CD4-positive, alpha-beta T cell treated with Interleukin-10 for 1 hour (primary cell): Measurements from ENCODE around the gene RIMBP3B.
"Not testable (repeated sequence)": the region's sequence is repeated elsewhere in the genome, so short reads cannot be mapped to it uniquely, and the experiment has no call there.

Source experiments
- DNase-seq: peaks from one replicate; pipeline ENCODE4 v3.0.0-alpha.2; 2020

RIMBP3B gene, protein sequence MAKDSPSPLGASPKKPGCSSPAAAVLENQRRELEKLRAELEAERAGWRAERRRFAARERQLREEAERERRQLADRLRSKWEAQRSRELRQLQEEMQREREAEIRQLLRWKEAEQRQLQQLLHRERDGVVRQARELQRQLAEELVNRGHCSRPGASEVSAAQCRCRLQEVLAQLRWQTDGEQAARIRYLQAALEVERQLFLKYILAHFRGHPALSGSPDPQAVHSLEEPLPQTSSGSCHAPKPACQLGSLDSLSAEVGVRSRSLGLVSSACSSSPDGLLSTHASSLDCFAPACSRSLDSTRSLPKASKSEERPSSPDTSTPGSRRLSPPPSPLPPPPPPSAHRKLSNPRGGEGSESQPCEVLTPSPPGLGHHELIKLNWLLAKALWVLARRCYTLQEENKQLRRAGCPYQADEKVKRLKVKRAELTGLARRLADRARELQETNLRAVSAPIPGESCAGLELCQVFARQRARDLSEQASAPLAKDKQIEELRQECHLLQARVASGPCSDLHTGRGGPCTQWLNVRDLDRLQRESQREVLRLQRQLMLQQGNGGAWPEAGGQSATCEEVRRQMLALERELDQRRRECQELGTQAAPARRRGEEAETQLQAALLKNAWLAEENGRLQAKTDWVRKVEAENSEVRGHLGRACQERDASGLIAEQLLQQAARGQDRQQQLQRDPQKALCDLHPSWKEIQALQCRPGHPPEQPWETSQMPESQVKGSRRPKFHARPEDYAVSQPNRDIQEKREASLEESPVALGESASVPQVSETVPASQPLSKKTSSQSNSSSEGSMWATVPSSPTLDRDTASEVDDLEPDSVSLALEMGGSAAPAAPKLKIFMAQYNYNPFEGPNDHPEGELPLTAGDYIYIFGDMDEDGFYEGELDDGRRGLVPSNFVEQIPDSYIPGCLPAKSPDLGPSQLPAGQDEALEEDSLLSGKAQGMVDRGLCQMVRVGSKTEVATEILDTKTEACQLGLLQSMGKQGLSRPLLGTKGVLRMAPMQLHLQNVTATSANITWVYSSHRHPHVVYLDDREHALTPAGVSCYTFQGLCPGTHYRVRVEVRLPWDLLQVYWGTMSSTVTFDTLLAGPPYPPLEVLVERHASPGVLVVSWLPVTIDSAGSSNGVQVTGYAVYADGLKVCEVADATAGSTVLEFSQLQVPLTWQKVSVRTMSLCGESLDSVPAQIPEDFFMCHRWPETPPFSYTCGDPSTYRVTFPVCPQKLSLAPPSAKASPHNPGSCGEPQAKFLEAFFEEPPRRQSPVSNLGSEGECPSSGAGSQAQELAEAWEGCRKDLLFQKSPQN (N-terminal part only)

DNA sequence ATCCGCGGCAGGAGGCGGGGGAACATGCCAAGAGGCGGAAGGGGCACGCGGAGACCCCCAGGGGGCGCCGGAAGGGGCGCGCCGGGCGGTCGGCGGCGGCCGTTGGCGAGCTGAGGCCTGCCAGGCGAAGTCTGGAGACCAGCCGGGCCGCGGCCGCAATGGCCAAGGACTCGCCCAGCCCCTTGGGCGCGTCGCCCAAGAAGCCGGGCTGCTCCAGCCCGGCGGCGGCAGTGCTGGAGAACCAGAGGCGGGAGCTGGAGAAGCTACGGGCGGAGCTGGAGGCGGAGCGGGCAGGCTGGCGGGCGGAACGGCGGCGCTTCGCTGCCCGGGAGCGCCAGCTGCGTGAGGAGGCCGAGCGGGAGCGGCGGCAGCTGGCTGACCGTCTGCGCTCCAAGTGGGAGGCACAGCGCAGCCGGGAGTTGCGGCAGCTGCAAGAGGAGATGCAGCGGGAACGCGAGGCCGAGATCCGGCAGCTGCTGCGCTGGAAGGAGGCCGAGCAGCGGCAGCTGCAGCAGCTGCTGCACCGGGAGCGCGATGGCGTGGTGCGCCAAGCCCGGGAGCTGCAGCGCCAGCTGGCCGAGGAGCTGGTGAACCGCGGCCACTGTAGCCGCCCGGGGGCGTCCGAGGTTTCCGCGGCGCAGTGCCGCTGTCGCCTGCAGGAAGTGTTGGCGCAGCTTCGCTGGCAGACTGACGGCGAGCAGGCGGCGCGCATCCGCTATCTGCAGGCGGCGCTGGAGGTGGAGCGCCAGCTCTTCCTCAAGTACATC is at the start of gene RIMBP3B:
TSS of gene RIMBP3B (plus strand) at position 51 of the 767 bp plus-strand sequence. CDS start at position 159, 108 bp downstream.
- DNase-seq: not testable (repeated sequence)

GRCh38 chr22:21357527-21357926 is 26.0 kb upstream of the RIMBP3B start:
- DNase-seq: not testable (repeated sequence)

DNA sequence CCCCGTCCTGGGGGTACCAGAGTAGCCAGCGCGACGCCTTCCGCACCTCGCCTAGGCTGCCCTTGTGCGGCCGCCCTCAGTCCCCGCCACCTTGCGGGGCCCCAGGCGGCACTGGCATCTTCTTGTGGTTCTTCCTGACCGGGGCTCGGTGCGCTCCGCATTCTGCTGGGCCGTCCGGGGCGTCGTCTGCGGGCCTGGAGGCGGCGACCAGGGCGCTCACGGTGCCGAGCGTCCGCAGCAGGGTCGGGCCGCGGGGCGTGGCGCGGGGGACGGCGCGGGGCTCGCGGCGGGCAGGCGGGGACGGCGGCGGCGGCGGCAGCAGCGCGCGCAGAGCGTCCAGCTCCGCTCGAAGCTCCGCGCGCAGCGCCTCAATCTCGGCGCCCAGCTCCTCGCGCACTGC is 23.0 kb upstream of the RIMBP3B start:
- DNase-seq: not testable (repeated sequence)

DNA sequence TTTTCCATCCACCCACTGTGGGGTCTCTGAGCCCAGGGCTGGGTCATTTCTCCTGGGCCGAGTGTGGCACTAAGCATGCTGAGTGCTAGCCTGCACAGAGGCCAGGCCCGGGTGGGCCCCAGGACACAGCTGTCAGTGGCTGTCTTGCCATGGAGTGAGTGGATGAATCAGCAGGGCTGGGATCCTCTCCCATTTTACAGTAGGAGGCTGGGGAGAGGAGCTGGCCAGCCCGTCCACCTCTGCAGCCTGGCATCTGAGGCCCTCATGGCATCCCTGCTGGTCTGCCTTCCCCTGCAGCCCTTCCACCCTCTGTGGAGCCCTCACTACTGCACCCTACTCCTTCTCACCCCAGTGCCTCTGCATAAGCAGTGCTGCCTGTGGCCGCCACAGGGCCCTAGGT is 21.1 kb upstream of the RIMBP3B start:
- DNase-seq: not testable (repeated sequence)

DNA sequence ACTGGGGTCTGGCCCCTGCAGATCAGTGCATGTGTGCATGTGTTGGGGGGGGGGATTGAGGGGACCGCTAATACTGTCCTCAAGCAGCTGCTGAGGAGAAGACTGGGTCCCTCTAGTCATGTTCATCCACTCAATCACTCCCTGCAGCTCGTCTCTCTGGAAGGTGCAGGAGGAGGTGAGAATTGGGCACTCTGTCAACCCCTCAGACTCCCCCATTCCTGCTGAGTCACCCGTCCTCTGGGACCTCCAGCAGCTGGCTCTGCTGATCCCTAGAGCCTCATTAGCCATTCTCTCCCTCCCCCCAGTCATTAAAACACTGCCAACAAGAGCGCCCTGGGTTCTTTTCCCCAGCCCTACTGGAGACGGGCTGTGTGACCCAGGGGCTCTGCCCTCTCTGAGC is 20.5 kb upstream of the RIMBP3B start:
- DNase-seq: not testable (repeated sequence)

GRCh38 chr22:21363803-21364202 is 19.7 kb upstream of the RIMBP3B start:
- not testable (repeated sequence) for DNase-seq

DNA sequence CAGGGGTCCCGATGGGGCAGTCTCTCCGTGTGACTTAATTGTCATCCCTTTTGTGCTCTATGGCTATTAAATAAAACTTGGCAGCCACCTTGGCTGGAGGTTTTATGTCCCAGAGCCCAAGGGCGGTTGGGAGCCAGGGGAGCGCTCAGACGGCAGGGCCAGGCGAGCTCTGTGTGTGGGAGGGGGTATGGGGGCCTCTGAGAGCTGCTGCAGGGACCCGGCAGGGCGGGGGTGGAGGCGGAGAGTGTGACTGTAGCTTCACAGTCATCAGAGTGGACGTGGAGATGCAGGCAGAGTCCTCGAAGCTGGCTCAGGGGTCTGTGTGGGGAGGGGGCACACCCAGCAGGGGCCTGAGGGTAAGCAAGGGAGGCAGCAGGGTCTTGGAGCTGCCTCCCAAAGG is 19.2 kb upstream of the RIMBP3B start:
- DNase-seq: not testable (repeated sequence)

- DNase-seq: not testable (repeated sequence)
Measured at GRCh38 chr22:21365337-21365736, 18.2 kb upstream of the RIMBP3B start.

DNA sequence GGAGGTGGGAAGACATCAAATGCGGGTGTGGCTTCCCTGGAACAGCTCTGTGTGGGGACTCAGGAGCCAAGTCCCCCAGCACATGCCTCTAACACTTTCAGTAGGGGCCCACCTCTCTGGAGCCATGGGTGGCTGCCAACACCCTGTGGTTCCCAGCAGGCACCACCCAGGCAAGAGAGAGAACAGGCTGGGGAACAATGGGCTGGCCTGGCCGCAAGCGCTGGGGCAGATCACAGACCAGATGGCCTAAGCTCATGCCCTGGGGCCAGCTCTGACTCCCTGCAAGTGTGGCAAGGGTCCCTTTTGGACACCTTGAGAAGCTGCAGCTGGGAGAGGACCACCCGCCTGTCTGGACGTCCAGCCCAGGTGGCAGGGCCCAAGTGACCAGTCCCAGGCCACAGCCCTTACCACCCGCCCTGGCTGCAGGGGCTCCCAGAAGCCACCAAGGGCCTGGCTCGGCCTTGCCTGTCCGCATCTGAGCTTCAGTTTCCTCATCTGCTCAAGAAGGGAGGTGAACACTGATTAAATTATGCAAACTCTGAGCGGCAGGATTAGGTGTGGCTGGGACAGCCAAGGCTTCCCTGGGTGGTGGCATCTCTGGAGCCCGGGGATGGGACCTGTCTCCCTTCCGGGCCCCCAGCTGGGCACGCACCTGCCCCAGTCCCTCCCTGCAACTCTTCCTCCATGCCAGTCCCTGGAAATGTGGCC is 14.8 kb upstream of the RIMBP3B start:
- DNase-seq: not testable (repeated sequence)

DNA sequence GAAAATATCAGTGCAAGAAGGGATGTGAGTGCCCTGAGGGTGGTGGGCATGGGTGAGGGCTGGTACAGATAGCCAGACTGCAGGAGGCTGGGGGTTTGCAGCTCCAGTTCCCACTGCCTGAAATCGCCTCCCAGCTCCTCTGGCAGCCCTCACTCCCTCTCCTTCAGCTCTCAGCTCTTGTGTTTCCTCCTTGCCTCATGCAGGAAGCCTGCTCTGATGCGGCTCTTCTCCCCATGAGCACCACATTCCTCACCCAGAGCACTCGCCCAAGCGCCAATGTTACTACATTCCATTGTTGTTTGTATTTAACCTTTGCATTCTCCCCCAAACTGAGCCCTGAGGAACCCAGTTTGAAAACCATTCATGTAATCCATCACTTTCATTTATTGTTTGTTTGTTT is 7.7 kb upstream of the RIMBP3B start:
- DNase-seq: not testable (repeated sequence)

DNA sequence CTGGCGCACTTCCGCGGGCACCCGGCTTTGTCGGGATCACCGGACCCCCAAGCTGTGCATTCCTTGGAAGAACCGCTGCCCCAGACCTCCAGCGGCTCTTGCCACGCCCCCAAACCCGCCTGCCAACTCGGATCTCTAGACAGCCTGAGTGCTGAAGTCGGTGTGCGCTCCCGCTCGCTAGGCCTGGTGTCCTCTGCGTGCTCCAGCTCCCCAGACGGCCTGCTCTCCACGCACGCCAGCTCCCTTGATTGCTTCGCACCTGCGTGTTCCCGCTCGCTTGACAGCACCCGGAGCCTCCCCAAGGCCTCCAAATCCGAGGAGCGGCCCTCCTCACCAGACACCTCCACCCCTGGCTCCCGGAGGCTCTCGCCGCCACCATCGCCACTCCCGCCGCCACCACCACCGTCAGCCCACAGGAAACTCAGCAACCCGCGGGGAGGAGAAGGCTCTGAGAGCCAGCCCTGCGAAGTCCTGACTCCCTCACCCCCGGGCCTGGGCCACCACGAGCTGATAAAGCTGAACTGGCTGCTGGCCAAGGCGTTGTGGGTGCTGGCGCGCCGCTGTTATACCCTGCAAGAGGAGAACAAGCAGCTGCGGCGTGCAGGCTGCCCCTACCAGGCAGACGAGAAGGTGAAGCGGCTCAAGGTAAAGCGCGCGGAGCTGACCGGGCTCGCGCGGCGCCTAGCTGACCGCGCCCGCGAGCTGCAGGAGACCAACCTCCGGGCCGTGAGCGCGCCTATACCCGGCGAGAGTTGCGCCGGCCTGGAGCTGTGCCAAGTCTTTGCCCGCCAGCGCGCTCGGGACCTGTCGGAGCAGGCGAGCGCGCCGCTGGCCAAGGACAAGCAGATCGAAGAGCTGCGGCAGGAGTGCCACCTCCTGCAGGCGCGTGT is 1.2 kb downstream of the RIMBP3B start:
- DNase-seq: not testable (repeated sequence)

DNA sequence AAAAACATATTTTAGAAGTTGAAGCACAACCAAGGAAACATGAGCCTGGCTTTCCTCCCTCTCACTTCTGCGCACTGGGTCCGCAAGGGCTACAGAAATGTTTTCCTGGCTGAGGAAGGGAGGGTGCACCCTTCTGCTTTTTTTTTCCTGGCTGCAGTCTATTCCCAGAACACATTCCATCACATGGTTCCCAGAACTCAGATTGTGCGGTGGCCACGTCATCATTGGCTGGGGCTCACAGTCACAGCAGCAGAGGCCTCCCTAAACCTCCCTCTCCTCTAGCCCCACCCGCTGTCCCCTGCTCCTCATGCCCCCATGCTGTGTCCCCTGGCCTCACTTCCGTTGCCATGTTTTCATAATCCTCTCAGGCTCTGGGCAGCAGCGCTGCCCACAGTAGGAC is 5.9 kb downstream of the RIMBP3B start:
- DNase-seq: not testable (repeated sequence)

- not testable (repeated sequence) for DNase-seq
Measured at GRCh38 chr22:21390013-21390412, 6.5 kb downstream of the RIMBP3B start.

DNA sequence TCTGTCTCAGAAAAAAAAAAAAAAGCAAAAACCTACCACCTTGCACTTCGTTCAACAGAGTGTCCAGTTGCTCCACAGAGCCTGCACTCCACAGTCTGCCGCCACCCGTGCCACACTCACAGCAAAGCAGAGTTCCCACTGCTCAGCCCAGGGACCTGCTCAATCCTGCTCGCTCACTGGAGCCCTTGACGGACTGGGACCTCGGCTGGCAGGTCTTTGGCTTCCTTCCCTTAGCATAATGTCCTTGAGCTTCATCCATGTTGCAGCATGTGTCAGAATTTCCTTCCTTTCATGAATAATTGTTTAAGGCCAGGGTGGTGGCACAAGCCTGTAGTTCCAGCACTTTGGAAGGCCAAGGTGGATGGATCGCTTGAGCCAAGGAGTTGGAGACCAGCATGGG is 11.1 kb downstream of the RIMBP3B start:
- not testable (repeated sequence) for DNase-seq

DNA sequence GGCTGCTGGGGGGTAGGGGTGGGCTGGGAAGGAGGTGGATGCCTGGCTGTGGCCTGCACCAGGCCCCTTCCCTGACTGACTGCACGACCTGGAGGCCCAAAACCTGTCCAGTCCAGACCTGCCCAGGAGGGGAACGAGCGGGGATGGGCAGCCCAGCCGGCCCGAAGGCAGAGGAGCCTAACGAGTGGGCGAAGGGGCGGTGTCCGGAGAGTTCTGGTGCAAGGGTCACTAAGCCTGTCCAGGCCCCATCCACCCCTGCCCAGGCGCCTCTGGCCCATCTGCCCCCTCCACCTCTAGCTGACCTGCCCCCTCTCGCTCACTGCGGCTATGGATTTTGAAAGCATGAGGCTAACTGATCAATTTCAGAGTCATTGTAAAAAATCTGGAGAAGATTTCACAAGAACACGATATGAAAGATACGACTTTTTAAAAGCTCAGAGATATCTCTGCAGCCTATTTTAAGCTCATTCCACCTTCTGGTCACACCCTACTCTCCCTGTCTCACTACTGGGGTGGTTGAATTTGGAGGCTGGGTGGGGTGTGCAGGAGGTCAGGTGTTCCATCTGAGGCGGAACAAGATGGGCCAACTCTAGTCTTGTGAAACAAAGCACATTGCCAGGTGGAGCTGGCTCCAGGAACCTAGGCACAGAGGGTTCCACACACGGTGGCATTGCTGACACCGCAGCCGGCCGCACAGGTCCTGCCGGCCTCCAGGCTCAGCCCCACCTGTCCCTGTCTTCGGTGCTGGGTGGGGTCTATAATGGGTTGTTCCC is 17.8 kb downstream of the RIMBP3B start:
- DNase-seq: not testable (repeated sequence)

GRCh38 chr22:21402763-21403314 is 19.3 kb downstream of the RIMBP3B start:
- not testable (repeated sequence) for DNase-seq

GRCh38 chr22:21407139-21407538 is 23.6 kb downstream of the RIMBP3B start:
- not testable (repeated sequence) for DNase-seq

DNA sequence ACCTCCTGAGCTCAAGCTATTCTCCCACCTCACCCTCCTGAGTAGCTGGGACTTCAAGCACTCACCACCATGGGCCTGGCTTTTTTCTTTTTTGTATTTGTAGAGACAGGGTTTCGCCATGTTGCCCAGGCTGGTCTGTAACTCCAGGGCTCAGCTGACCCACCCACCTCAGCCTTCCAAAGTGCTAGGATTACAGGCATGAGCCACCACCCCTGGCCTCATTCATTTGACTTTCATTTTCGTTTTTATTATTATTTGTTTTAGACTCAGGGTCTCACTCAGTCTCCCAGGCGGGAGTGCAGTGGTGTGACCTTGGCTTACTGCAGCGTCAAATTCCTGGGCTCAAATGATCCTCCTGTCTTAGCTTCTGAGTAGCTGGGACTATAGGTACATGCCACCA is 24.2 kb downstream of the RIMBP3B start:
- DNase-seq: not testable (repeated sequence)

DNA sequence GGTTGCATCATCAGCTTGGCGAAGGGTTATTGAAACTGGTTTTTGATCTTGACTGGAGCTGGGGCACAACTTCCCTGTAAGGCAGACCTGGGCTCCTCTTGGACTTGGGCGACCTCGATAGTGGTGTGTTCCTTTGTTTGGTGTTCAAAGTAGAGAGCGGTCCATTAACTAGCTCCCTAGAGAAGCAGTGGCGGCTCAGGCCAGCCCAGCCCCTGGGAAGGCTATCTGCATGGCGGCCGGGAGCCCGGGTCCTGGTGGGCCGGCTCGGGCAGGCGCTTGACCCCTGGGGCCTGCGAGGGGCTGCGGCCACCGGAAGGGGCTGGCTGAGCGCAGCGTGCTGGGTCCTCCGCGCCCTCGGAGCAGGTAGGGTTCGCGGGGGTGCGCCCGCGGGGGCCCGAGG is 32.8 kb downstream of the RIMBP3B start:
- not testable (repeated sequence) for DNase-seq
